ENCODE measurements around the gene GTF3C2. TPM values are rescaled to one million over a fixed set of nuclear protein-coding genes. Genes with fewer than 3 reads are reported as not detected.
"Not testable (repeated sequence)": the region's sequence is repeated elsewhere in the genome, so short reads cannot be mapped to it uniquely, and the experiment has no call there.

Gene GTF3C2
- total and polyA plus RNA-seq, 4 donors: 17.0 to 60.9 (median 31.5) TPM

DNA sequence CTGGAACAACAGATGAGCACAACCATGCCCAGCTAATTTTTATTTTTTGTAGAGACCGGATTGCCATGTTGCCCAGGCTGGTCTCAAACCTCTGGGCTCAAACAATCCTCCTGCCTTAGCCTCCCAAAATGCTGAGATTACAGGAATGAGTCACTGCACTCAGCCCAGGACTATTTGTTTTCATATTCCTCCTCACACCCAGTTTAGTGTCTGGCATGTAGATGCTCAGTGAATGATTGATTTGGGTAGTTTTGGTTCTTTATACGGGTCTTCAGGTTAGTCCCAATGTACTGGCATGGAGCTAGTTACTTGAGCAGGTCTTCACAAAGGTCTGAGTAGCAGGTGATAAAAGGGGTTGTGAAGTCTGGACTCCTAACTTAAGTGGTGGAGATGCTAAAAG lies 7.4 kb upstream of the GTF3C2 start:
- intact Hi-C loops (cut with DNase I): no loop called here
- H3K9me3 ChIP-seq (ENCODE audit: control insufficient read depth, low read length): no peaks in the 10 kb centered on the region
- no peaks in the 10 kb centered on the region for H3K27me3 ChIP-seq (ENCODE audit: control insufficient read depth in 1 of 2, insufficient read depth in 2 of 2, low read length in 1 of 2)
- H3K36me3 ChIP-seq (ENCODE audit: control insufficient read depth in 1 of 2, insufficient read depth in 2 of 2, low read length in 1 of 2): peaks cover 4 to 14% of the 10 kb centered on the region in 2 donors
- ATAC-seq (ENCODE audit: low FRiP score) (no peak), DNase-seq (no peak)
- no peak overlapping the region for H3K4me3 ChIP-seq (ENCODE audit: low read length in 2 of 2)
- H3K4me1 ChIP-seq (ENCODE audit: control insufficient read depth in 1 of 2, insufficient read depth in 2 of 2, low read length in 2 of 2): no peaks in the 10 kb centered on the region
- H3K27ac ChIP-seq (ENCODE audit: low read depth in 1 of 2, low read length in 2 of 2): no peak overlapping the region
- WGBS, 2 donors: 71 to 74% methylated on average over 2 of the region's 2 CpGs

DNA sequence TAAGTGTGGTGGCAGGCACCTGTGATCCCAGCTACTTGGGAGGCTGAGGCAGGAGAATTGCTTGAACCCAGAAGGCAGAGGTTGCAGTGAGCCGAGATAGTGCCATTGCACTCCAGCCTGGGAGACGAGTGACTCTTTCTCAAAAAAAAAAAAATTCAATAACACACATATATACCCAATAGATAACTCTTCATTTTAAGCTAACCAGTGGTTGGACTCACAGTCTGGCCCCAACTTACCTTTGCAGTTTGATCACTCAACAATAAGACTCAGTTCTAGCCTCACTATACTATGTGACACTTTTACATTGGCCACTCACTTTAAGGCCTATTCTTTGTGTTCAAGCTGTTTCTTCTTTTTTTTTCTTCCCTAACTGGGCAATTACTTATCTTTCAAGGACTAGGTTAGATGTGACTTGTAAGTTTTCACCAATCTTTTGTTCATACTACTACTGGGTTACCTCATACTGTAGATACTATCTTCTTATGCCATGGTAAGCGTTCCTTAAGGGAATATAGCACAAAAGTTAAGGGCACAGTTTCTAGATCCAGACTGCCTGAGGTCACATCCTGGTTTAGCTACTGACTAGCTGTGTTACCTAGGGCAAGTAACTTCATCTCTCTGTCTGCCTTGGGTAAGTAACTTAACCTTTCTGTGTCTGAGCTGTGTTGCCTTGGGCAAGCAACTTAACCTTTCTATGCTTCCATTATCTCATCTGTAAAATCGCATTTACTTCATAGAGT lies 6.3 kb upstream of the GTF3C2 start:
- ATAC-seq (ENCODE audit: low FRiP score) (no peak), DNase-seq (no peak)
- no peaks in the 10 kb centered on the region for H3K9me3 ChIP-seq (ENCODE audit: control insufficient read depth, low read length)
- H3K36me3 ChIP-seq (ENCODE audit: control insufficient read depth in 1 of 2, insufficient read depth in 2 of 2, low read length in 1 of 2): peaks cover 4 to 14% of the 10 kb centered on the region in 2 donors
- H3K4me1 ChIP-seq (ENCODE audit: control insufficient read depth in 1 of 2, insufficient read depth in 2 of 2, low read length in 2 of 2): no peaks in the 10 kb centered on the region
- H3K27ac ChIP-seq (ENCODE audit: low read depth in 1 of 2, low read length in 2 of 2): no peak overlapping the region
- no peak overlapping the region for H3K4me3 ChIP-seq (ENCODE audit: low read length in 2 of 2)
- no peaks in the 10 kb centered on the region for H3K27me3 ChIP-seq (ENCODE audit: control insufficient read depth in 1 of 2, insufficient read depth in 2 of 2, low read length in 1 of 2)
- 79 to 83% methylated on average over 4 of the region's 4 CpGs for WGBS, 2 donors
- intact Hi-C loops (cut with DNase I): no loop called here

DNA sequence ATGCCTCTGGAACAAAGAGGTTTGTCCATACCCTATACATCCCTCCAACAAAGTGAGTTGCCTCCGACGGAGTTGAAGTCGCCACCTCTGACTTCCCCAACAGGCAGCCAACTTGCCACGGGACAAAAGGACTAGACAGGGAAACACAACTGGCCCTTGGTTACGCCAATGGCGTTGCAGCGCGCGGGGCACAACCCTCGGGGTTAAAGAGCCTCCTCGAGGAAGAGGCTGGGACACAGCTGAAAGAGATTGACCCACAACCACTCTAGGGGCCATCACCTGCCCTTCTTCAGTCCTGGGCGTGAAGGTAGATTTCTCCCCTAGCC lies 545 bp downstream of the GTF3C2 start:
- Histone ChIP-seq H3K4me1 (ENCODE audit: control insufficient read depth in 1 of 2, insufficient read depth in 2 of 2, low read length in 2 of 2) (no peaks in the 10 kb centered on the region), H3K27me3 (ENCODE audit: control insufficient read depth in 1 of 2, insufficient read depth in 2 of 2, low read length in 1 of 2) (no peaks in the 10 kb centered on the region), H3K9me3 (ENCODE audit: control insufficient read depth, low read length) (no peaks in the 10 kb centered on the region), H3K4me3 (ENCODE audit: low read length in 2 of 2) (peak overlapping the region; percentile 63 to 80), H3K27ac (ENCODE audit: low read depth in 1 of 2, low read length in 2 of 2) (peak overlapping the region in 1 of 2 donors; percentile 55), H3K36me3 (ENCODE audit: control insufficient read depth in 1 of 2, insufficient read depth in 2 of 2, low read length in 1 of 2) (no peaks in the 10 kb centered on the region)
- intact Hi-C loops (cut with DNase I): loop anchor here in 1 of 2 donors (2.0 kb wide), 2 partner anchors 15 to 73 kb away; partner anchors contain the start of genes EIF2B4, NRBP1 and SNX17
- DNase-seq (peak; percentile 71 to 81), ATAC-seq (ENCODE audit: low FRiP score) (peak; percentile 39)
- WGBS, 2 donors: 0 to 1% methylated on average over 12 of the region's 12 CpGs

DNA sequence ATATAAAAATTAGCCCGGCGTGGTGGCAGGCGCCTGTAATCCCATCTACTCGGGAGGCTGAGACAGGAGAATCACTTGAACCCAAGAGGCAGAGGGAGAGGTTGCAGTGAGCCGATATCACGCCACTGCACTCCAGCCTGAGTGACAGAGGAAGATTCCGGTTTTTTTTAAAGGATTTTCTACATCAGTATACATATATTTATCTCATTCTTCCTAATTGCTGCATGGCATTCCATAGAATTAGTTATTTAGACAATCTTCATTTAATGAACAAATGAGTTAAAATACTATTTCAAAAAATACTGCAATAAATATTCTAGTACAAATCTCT lies 2.0 kb downstream of the GTF3C2 start:
- no peak overlapping the region for H3K27ac ChIP-seq (ENCODE audit: low read depth in 1 of 2, low read length in 2 of 2)
- DNase-seq (no peak), ATAC-seq (ENCODE audit: low FRiP score) (no peak)
- H3K36me3 ChIP-seq (ENCODE audit: control insufficient read depth in 1 of 2, insufficient read depth in 2 of 2, low read length in 1 of 2): no peaks in the 10 kb centered on the region
- H3K9me3 ChIP-seq (ENCODE audit: control insufficient read depth, low read length): no peaks in the 10 kb centered on the region
- H3K4me3 ChIP-seq (ENCODE audit: low read length in 2 of 2): no peak overlapping the region
- H3K27me3 ChIP-seq (ENCODE audit: control insufficient read depth in 1 of 2, insufficient read depth in 2 of 2, low read length in 1 of 2): no peaks in the 10 kb centered on the region
- WGBS, 2 donors: 91 to 92% methylated on average over 7 of the region's 7 CpGs
- intact Hi-C loops (cut with DNase I): no loop called here
- no peaks in the 10 kb centered on the region for H3K4me1 ChIP-seq (ENCODE audit: control insufficient read depth in 1 of 2, insufficient read depth in 2 of 2, low read length in 2 of 2)

DNA sequence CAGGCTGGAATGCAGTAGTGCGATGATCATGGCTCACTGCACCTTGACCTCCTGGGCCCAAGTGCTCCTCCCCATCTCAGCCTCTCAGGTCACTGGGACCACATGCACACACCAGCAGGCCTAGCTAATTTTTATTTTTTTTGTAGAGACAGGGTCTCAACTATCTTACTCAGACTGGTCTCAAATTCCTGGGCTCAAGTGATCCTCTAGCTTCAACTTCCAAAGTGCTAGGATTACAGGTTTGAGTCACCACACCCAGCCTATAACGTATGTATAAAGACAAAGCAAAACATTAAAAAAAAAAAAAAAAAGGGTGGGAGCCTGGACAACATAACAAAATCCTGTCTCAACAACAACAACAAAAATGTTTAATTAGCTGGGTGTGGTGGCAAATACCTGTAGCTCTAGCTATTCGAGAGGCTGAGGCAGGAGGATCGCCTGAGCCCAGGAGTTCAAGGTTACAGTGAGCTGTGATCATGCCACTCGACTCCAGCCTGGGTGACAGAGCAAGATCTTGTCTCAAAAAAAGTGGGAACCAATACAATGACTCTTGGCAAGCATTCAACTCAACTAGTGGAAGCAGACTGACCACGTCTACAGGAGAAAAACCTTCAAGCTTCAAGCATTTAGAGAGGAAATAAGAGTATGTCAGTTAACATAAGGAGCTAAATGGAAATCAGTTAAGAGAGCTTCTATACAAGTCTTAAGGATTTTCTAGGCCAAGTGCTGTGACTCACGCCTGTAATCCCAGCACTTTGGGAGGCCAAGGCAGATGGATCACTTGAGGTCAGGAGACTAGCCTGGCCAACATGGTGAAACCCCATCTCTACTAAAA lies 2.6 kb downstream of the GTF3C2 start:
- intact Hi-C loops (cut with DNase I): no loop called here
- H3K27me3 ChIP-seq (ENCODE audit: control insufficient read depth in 1 of 2, insufficient read depth in 2 of 2, low read length in 1 of 2): no peaks in the 10 kb centered on the region
- no peaks in the 10 kb centered on the region for H3K9me3 ChIP-seq (ENCODE audit: control insufficient read depth, low read length)
- 76 to 80% methylated on average over 7 of the region's 7 CpGs for WGBS, 2 donors
- H3K36me3 ChIP-seq (ENCODE audit: control insufficient read depth in 1 of 2, insufficient read depth in 2 of 2, low read length in 1 of 2): no peaks in the 10 kb centered on the region
- no peak overlapping the region for H3K27ac ChIP-seq (ENCODE audit: low read depth in 1 of 2, low read length in 2 of 2)
- H3K4me3 ChIP-seq (ENCODE audit: low read length in 2 of 2): no peak overlapping the region
- ATAC-seq (ENCODE audit: low FRiP score) (no peak), DNase-seq (no peak)
- H3K4me1 ChIP-seq (ENCODE audit: control insufficient read depth in 1 of 2, insufficient read depth in 2 of 2, low read length in 2 of 2): no peaks in the 10 kb centered on the region

DNA sequence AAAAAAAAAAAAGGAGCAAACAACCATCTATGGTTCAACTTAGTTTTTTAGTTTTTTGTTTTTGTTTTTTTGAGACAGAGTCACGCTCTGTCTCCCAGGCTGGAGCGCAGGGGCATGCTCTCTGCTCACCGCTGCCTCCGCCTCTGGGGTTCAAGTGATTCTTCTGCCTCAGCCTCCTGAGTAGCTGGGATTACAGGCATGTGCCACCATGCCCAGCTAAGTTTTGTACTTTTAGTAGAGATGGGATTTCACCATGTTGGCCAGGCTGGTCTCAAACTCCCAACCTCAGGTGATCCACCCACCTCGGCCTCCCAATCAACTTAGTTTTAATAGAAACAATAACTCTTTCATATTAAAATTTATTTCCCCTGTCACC lies 3.2 kb downstream of the GTF3C2 start:
- H3K4me1 ChIP-seq (ENCODE audit: control insufficient read depth in 1 of 2, insufficient read depth in 2 of 2, low read length in 2 of 2); DNase-seq; H3K27me3 ChIP-seq (ENCODE audit: control insufficient read depth in 1 of 2, insufficient read depth in 2 of 2, low read length in 1 of 2); H3K9me3 ChIP-seq (ENCODE audit: control insufficient read depth, low read length); H3K36me3 ChIP-seq (ENCODE audit: control insufficient read depth in 1 of 2, insufficient read depth in 2 of 2, low read length in 1 of 2); H3K4me3 ChIP-seq (ENCODE audit: low read length in 2 of 2); ATAC-seq (ENCODE audit: low FRiP score); intact Hi-C loops (cut with DNase I); H3K27ac ChIP-seq (ENCODE audit: low read depth in 1 of 2, low read length in 2 of 2): not testable (repeated sequence)
- 95 to 96% methylated on average over 5 of the region's 5 CpGs for WGBS, 2 donors

DNA sequence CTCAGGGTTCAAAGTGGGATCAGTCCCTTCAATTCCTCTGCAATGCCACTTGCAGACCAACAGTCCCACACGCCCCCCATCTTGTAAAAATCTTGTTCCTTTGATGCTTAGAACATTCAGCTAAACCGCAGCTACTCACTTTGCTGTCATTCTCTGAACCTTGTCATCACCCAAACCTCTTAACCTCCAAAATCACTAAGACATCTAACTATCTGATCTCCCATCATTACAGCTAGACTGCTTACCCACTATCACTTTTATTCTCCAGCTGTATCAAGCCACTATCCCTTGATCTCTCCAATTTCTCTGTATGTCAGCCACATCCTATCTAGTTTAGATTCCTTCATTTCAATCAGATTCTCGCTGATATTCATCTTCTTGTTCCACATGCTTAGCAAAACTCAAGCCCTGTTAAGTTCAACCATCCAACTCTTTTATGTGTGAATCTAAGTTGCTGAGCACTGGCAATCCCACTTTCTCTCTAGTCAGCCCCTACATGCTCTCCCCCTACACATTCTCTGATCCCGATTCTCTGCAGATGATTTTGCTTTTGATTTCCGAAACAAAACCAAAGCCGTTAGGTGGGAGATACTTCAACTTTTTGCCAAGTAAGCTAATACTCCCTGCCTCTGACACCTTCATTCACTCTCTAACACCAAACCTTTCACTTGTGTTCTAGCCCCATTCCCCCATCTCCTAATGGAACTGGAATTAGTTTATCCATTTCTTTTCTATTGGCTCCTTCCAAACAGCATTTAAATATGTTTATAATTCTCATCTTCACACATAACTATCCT lies 4.6 kb downstream of the GTF3C2 start:
- no peaks in the 10 kb centered on the region for H3K36me3 ChIP-seq (ENCODE audit: control insufficient read depth in 1 of 2, insufficient read depth in 2 of 2, low read length in 1 of 2)
- no peak overlapping the region for H3K27ac ChIP-seq (ENCODE audit: low read depth in 1 of 2, low read length in 2 of 2)
- ATAC-seq (ENCODE audit: low FRiP score): no peak
- no peaks in the 10 kb centered on the region for H3K27me3 ChIP-seq (ENCODE audit: control insufficient read depth in 1 of 2, insufficient read depth in 2 of 2, low read length in 1 of 2)
- intact Hi-C loops (cut with DNase I): no loop called here
- no peaks in the 10 kb centered on the region for H3K9me3 ChIP-seq (ENCODE audit: control insufficient read depth, low read length)
- no peak overlapping the region for H3K4me3 ChIP-seq (ENCODE audit: low read length in 2 of 2)
- H3K4me1 ChIP-seq (ENCODE audit: control insufficient read depth in 1 of 2, insufficient read depth in 2 of 2, low read length in 2 of 2): no peaks in the 10 kb centered on the region
- WGBS, 2 donors: 82% methylated on average over 6 of the region's 6 CpGs
- DNase-seq: no peak

DNA sequence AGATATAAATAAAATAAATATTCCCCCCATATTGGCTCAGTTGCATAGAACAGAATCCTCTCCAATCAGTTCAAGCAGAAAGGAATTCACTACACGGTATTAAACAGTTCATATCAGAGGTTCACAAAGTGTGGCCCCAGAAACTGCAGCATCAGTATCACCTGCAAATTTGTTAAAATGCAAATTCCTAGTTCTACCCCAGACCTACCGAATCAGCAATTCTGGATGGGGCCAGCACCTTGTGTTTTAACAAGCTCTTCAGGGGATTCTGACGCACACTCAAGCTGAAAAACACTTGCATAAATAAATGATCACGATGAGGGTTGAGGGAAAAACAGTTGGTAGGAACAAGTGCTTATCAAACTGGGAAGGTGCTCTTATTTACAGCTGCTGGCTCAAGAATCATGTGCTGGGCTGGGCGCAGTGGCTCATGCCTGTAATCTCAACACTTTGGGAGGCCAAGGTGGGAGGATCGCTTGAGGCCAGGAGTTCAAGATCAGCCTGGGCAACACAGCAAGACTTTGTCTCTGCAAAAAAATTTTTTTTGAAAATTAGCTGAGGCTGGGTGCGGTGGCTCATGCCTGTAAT lies 6.4 kb downstream of the GTF3C2 start:
- Histone ChIP-seq H3K4me3 (ENCODE audit: low read length in 2 of 2) (no peak overlapping the region), H3K27me3 (ENCODE audit: control insufficient read depth in 1 of 2, insufficient read depth in 2 of 2, low read length in 1 of 2) (no peaks in the 10 kb centered on the region), H3K27ac (ENCODE audit: low read depth in 1 of 2, low read length in 2 of 2) (no peak overlapping the region), H3K36me3 (ENCODE audit: control insufficient read depth in 1 of 2, insufficient read depth in 2 of 2, low read length in 1 of 2) (no peaks in the 10 kb centered on the region), H3K4me1 (ENCODE audit: control insufficient read depth in 1 of 2, insufficient read depth in 2 of 2, low read length in 2 of 2) (no peaks in the 10 kb centered on the region), H3K9me3 (ENCODE audit: control insufficient read depth, low read length) (no peaks in the 10 kb centered on the region)
- ATAC-seq (ENCODE audit: low FRiP score) (no peak), DNase-seq (no peak)
- intact Hi-C loops (cut with DNase I): no loop called here
- 76 to 79% methylated on average over 7 of the region's 7 CpGs for WGBS, 2 donors

Data from aorta (tissue), 5 donors.